ENCODE results near the gene LHX8.

The LHX8 gene

DNA sequence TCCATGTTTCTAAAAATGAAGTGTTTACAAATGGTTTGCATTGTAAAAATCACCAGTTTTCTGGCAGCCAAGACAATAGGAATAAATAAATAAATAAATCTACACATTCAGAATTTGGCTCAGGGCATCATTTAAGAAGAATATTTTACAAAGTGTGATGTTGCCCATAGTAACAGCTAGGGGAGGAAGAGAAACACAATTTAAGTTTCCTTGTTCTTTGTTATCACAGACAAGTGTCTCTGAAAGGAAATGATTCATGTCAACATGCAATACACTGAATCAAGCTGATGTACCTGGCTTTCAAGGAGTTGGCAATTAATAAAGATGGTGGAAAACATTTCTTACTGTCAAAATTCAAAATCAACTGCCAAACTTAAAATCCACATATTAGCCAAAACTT lies 74.7 kb downstream of the LHX8 start:
- no peak for DNase-seq

Data from fibroblast of upper back skin (primary cell).